SK-N-SH treated with all-trans-retinoic acid at 6 μM for 48 hours (cell line): ENCODE measurements around the gene ZSCAN25.

Experiments used
- ATAC-seq: fragments of 200-7000 bp; cut with Tn5 transposase; 3 replicates; pipeline ENCODE4 v1.9.1; 2020; ENCODE audit warnings: mild to moderate bottlenecking, moderate library complexity
- ARNTL ChIP-seq: fragments of 450-650 bp; formaldehyde crosslinking; IDR thresholded peaks from 2 replicates; pipeline ENCODE4 v1.5.0; 2020; ENCODE audit warnings: low read depth, mild to moderate bottlenecking, moderate library complexity, borderline replicate concordance
- CREB5 ChIP-seq: fragments of 250-450 bp; sonication (Bioruptor Pico); IDR thresholded peaks from 2 replicates; pipeline ENCODE4 v1.5.1; 2020; ENCODE audit warnings: low read depth, mild to moderate bottlenecking, moderate library complexity
- CSDC2 ChIP-seq: fragments of 250-450 bp; sonication (Bioruptor Pico); IDR thresholded peaks from 2 replicates; pipeline ENCODE4 v1.5.0; 2020; ENCODE audit warnings: mild to moderate bottlenecking, moderate library complexity
- CSRNP3 ChIP-seq: fragments of 250-450 bp; sonication (Bioruptor Pico); IDR thresholded peaks from 2 replicates; pipeline ENCODE4 v1.5.1; 2021; ENCODE audit warnings: mild to moderate bottlenecking, moderate library complexity
- ESRRG ChIP-seq: fragments of 250-450 bp; sonication (Bioruptor Pico); IDR thresholded peaks from 2 replicates; pipeline ENCODE4 v1.6.1; 2021; ENCODE audit warnings: mild to moderate bottlenecking
- GLIS3 ChIP-seq: fragments of 250-450 bp; sonication (Bioruptor Pico); IDR thresholded peaks from 2 replicates; pipeline ENCODE4 v1.5.0; 2020; ENCODE audit warnings: mild to moderate bottlenecking, moderate library complexity
- OSR1 ChIP-seq: fragments of 250-450 bp; sonication (Bioruptor Pico); IDR thresholded peaks from 2 replicates; pipeline ENCODE4 v1.8.0; 2022; ENCODE audit warnings: moderate library complexity, mild to moderate bottlenecking, inconsistent platforms
- PATZ1 ChIP-seq: fragments of 250-450 bp; sonication (Bioruptor Pico); IDR thresholded peaks from 2 replicates; pipeline ENCODE4 v1.8.0; 2020; ENCODE audit warnings: mild to moderate bottlenecking, moderate library complexity, borderline replicate concordance
- PPARA ChIP-seq: fragments of 250-450 bp; sonication (Bioruptor Pico); IDR thresholded peaks from 2 replicates; pipeline ENCODE4 v1.5.0; 2020; ENCODE audit warnings: mild to moderate bottlenecking, borderline replicate concordance
- RARB ChIP-seq: fragments of 250-450 bp; sonication (Bioruptor Pico); IDR thresholded peaks from 2 replicates; pipeline ENCODE4 v1.8.0; 2021; ENCODE audit warnings: mild to moderate bottlenecking, moderate library complexity
- SNAI2 ChIP-seq: fragments of 250-450 bp; sonication (Bioruptor Pico); IDR thresholded peaks from 2 replicates; pipeline ENCODE4 v1.5.0; 2020; ENCODE audit warnings: mild to moderate bottlenecking, moderate library complexity
- TCF4 ChIP-seq: fragments of 250-450 bp; sonication (Bioruptor Pico); IDR thresholded peaks from 2 replicates; pipeline ENCODE4 v1.8.0; 2021; ENCODE audit warnings: mild to moderate bottlenecking, moderate library complexity, borderline replicate concordance
- TOX ChIP-seq: fragments of 250-450 bp; sonication (Bioruptor Pico); IDR thresholded peaks from 2 replicates; pipeline ENCODE4 v1.8.0; 2021; ENCODE audit warnings: mild to moderate bottlenecking, moderate library complexity, borderline replicate concordance
- ZC3H10 ChIP-seq: fragments of 250-450 bp; sonication (Bioruptor Pico); IDR thresholded peaks from 2 replicates; pipeline ENCODE4 v1.5.1; 2021; ENCODE audit warnings: mild to moderate bottlenecking, moderate library complexity
- ZFP3 ChIP-seq: fragments of 250-450 bp; sonication (Bioruptor Pico); IDR thresholded peaks from 2 replicates; pipeline ENCODE4 v1.5.0; 2020; ENCODE audit warnings: mild to moderate bottlenecking, moderate library complexity
- ZFP30 ChIP-seq: fragments of 450-650 bp; formaldehyde crosslinking; IDR thresholded peaks from 2 replicates; pipeline ENCODE4 v1.5.0; 2022; ENCODE audit warnings: mild to moderate bottlenecking, moderate library complexity
- ZNF565 ChIP-seq: fragments of 450-650 bp; formaldehyde crosslinking; conservative IDR thresholded peaks from 2 replicates; pipeline ENCODE4 v1.5.0; 2020; ENCODE audit warnings: low read depth, mild to moderate bottlenecking, moderate library complexity
- ZNF8 ChIP-seq: fragments of 450-650 bp; formaldehyde crosslinking; IDR thresholded peaks from 2 replicates; pipeline ENCODE4 v1.5.0; 2020; ENCODE audit warnings: mild to moderate bottlenecking, moderate library complexity
- TF ChIP-seq, protein P1 (sequence below): fragments of 250-450 bp; sonication (Bioruptor Pico); IDR thresholded peaks from 2 replicates; pipeline ENCODE4 v1.5.0; 2020; ENCODE audit warnings: mild to moderate bottlenecking, moderate library complexity
- TF ChIP-seq, protein P2 (sequence below): fragments of 250-450 bp; sonication (Bioruptor Pico); IDR thresholded peaks from 2 replicates; pipeline ENCODE4 v1.8.0; 2021; ENCODE audit warnings: low read depth, mild to moderate bottlenecking, moderate library complexity, borderline replicate concordance

ZSCAN25 gene

DNA sequence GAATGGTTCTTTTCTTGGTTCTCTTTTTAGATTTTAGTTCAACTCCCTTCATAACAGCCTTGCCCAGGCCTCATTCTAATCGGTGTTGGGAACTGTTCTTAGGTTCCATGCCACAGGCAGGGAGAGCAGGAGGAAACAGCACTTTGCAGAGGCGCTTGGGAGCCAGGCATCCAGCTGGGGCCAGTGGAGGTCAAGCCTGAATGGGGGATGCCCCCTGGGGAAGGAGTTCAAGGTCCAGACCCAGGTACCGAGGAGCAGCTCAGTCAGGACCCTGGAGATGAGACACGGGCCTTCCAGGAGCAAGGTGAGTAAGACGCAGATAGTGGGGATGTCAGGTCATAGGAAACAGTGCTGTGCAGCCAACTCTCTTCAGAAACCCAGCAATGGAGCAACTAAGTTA is 4.5 kb downstream of the ZSCAN25 start:
- ATAC-seq = no peak
- TF ChIP-seq GLIS3 (CRISPR knock-in tag) (no peak), SNAI2 (no peak), ZNF8 (CRISPR knock-in tag) (no peak), CSRNP3 (no peak), CREB5 (CRISPR knock-in tag) (no peak)
- TF ChIP-seq, all 23 proteins: peak for 0

GRCh38 chr7:99622596-99622995 is 5.8 kb downstream of the ZSCAN25 start:
- ATAC-seq = no peak
- TF ChIP-seq OSR1 (CRISPR knock-in tag) (no peak), RARB (CRISPR knock-in tag) (no peak), CREB5 (CRISPR knock-in tag) (no peak), PATZ1 (no peak), ZC3H10 (CRISPR knock-in tag) (no peak), SNAI2 (no peak), ZFP30 (CRISPR knock-in tag) (no peak), ZNF8 (CRISPR knock-in tag) (no peak), ESRRG (CRISPR knock-in tag) (no peak), CSDC2 (CRISPR knock-in tag) (no peak), TOX (CRISPR knock-in tag) (no peak), GLIS3 (CRISPR knock-in tag) (no peak)
- TF ChIP-seq, protein P1, sequence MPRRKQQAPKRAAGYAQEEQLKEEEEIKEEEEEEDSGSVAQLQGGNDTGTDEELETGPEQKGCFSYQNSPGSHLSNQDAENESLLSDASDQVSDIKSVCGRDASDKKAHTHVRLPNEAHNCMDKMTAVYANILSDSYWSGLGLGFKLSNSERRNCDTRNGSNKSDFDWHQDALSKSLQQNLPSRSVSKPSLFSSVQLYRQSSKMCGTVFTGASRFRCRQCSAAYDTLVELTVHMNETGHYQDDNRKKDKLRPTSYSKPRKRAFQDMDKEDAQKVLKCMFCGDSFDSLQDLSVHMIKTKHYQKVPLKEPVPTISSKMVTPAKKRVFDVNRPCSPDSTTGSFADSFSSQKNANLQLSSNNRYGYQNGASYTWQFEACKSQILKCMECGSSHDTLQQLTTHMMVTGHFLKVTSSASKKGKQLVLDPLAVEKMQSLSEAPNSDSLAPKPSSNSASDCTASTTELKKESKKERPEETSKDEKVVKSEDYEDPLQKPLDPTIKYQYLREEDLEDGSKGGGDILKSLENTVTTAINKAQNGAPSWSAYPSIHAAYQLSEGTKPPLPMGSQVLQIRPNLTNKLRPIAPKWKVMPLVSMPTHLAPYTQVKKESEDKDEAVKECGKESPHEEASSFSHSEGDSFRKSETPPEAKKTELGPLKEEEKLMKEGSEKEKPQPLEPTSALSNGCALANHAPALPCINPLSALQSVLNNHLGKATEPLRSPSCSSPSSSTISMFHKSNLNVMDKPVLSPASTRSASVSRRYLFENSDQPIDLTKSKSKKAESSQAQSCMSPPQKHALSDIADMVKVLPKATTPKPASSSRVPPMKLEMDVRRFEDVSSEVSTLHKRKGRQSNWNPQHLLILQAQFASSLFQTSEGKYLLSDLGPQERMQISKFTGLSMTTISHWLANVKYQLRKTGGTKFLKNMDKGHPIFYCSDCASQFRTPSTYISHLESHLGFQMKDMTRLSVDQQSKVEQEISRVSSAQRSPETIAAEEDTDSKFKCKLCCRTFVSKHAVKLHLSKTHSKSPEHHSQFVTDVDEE = no peak
- TF ChIP-seq, protein P2, sequence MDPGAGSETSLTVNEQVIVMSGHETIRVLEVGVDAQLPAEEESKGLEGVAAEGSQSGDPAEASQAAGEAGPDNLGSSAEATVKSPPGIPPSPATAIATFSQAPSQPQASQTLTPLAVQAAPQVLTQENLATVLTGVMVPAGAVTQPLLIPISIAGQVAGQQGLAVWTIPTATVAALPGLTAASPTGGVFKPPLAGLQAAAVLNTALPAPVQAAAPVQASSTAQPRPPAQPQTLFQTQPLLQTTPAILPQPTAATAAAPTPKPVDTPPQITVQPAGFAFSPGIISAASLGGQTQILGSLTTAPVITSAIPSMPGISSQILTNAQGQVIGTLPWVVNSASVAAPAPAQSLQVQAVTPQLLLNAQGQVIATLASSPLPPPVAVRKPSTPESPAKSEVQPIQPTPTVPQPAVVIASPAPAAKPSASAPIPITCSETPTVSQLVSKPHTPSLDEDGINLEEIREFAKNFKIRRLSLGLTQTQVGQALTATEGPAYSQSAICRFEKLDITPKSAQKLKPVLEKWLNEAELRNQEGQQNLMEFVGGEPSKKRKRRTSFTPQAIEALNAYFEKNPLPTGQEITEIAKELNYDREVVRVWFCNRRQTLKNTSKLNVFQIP (CRISPR knock-in tag) = no peak

DNA sequence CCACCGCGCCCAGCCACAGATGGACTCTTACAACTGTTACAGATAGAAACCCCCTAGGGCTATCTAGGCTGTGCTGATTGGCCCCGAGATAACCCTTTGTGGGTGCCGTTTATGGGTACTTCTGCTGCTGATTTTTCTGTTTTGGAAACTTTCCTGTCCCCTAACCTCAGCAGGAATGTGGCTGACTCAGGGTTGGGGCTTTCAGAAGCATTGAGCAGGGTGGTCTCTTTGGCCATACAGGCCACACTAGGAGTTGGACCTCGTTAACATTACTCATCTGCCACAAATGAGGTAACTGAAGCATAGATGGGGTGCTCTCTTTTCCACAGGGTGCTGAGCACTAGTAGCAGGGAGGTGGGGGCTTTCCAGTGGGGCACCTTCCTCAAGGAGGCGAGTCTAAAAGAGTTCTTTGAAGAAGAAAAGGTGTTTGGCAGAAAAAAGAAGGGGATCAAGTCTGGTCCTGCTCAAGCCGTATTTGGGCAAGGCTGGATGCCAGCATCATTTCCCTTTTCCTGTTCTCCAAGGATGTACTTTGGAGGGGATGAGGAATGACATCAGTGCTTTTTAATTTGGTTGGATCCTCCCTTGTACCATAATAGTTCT is 6.4 kb downstream of the ZSCAN25 start:
- no peak for ATAC-seq
- TF ChIP-seq PATZ1 (no peak), PPARA (CRISPR knock-in tag) (no peak), CREB5 (CRISPR knock-in tag) (no peak), ZFP3 (CRISPR knock-in tag) (no peak), ARNTL (CRISPR knock-in tag) (no peak), ZFP30 (CRISPR knock-in tag) (no peak), ZNF565 (CRISPR knock-in tag) (no peak), CSRNP3 (no peak), GLIS3 (CRISPR knock-in tag) (no peak), TCF4 (CRISPR knock-in tag) (no peak)
